Stimulated activated CD4-positive, alpha-beta T cell treated with anti-CD3 and anti-CD28 coated beads, TNF-alpha, amount 100 ng/mL, for 24 hours (primary cell): ENCODE results near the gene KRTAP10-9.
"Not testable (repeated sequence)": the region's sequence is repeated elsewhere in the genome, so short reads cannot be mapped to it uniquely, and the experiment has no call there.

Source experiments
- DNase-seq, 3 experiments: peaks; one replicate each; pipeline ENCODE4 v3.0.0-alpha.2; 2020; ENCODE audit warnings: low read depth in 3 of 3

Gene KRTAP10-9

GRCh38 chr21:44626673-44627143, at the start of gene KRTAP10-9:
Gene KRTAP10-9 (plus strand): TSS chr21:44627093. CDS start chr21:44627172, 79 bp downstream.
- DNase-seq = no peak

- DNase-seq = no peak
Observed at GRCh38 chr21:44578371-44579055, 48.4 kb upstream of the KRTAP10-9 start.

GRCh38 chr21:44579056-44579832, 47.6 kb upstream of the KRTAP10-9 start:
- DNase-seq = no peak

GRCh38 chr21:44579833-44580144, 47.1 kb upstream of the KRTAP10-9 start:
- no peak for DNase-seq

GRCh38 chr21:44580231-44580821, 46.6 kb upstream of the KRTAP10-9 start, which contains the start of gene KRTAP10-5:
Gene KRTAP10-5 (minus strand): TSS chr21:44580604. CDS start chr21:44580578, 26 bp downstream.
- not testable (repeated sequence) for DNase-seq

- DNase-seq = no peak
Observed at GRCh38 chr21:44581158-44581557, 45.7 kb upstream of the KRTAP10-9 start.

- DNase-seq = no peak
Observed at GRCh38 chr21:44582055-44582454, 44.8 kb upstream of the KRTAP10-9 start.

- DNase-seq = no peak
Observed at GRCh38 chr21:44583089-44583799, 43.6 kb upstream of the KRTAP10-9 start.

GRCh38 chr21:44583800-44584147, 43.1 kb upstream of the KRTAP10-9 start:
- DNase-seq = peak in 2 of 3 experiments; percentile 5 to 22

GRCh38 chr21:44585892-44586291, 41.0 kb upstream of the KRTAP10-9 start:
- DNase-seq = no peak

- DNase-seq = no peak
Observed at GRCh38 chr21:44589094-44589493, 37.8 kb upstream of the KRTAP10-9 start.

- DNase-seq = no peak
Observed at GRCh38 chr21:44589586-44590305, 37.1 kb upstream of the KRTAP10-9 start.

- DNase-seq = no peak
Observed at GRCh38 chr21:44590311-44590721, 36.6 kb upstream of the KRTAP10-9 start.

- not testable (repeated sequence) for DNase-seq
Observed at GRCh38 chr21:44590897-44591800, 35.7 kb upstream of the KRTAP10-9 start.

GRCh38 chr21:44591801-44592130, 35.1 kb upstream of the KRTAP10-9 start:
- DNase-seq = not testable (repeated sequence)

- DNase-seq = no peak
Observed at GRCh38 chr21:44592446-44593311, 34.2 kb upstream of the KRTAP10-9 start, which contains the start of gene KRTAP10-6. Gene KRTAP10-6 (minus strand): TSS chr21:44592505. CDS start chr21:44592484, 21 bp downstream.

GRCh38 chr21:44593598-44594405, 33.1 kb upstream of the KRTAP10-9 start:
- DNase-seq = no peak

GRCh38 chr21:44594406-44594916, 32.4 kb upstream of the KRTAP10-9 start:
- DNase-seq = no peak
